K562 (cell line): ENCODE data around the gene LRRC26. TPM values are rescaled to one million over a fixed set of nuclear protein-coding genes. Genes with fewer than 3 reads are reported as not detected.
A peak's percentile ranks its signal among the peaks of the same experiment; 100 is the strongest.

Experiments used
- ARNT ChIP-seq, 2 experiments: fragments of 450-650 bp; IDR thresholded peaks; 2 replicates each; pipeline ENCODE4 v1.6.1; 2016; ENCODE audit warnings: mild to moderate bottlenecking in 1 of 2
- BHLHE40 ChIP-seq: IDR thresholded peaks from 2 replicates; pipeline ENCODE4 v1.6.1; 2011; ENCODE audit warnings: low read length, improper control_type of control experiment
- ESRRA ChIP-seq: fragments of 450-650 bp; IDR thresholded peaks from 2 replicates; pipeline ENCODE4 v1.6.1; 2014; ENCODE audit warnings: low read depth, mild to moderate bottlenecking, moderate library complexity, borderline replicate concordance
- GMEB1 ChIP-seq: fragments of 250-450 bp; sonication (Bioruptor Pico); IDR thresholded peaks from 2 replicates; pipeline ENCODE4 v1.4.0; 2020; ENCODE audit warnings: mild to moderate bottlenecking
- HMGN3 ChIP-seq: IDR thresholded peaks from 2 replicates; pipeline ENCODE4 v1.6.1; 2011; ENCODE audit warnings: borderline replicate concordance, low read depth, mild to moderate bottlenecking, mixed read lengths, low read length; ENCODE audit not compliant: insufficient read length; ENCODE audit errors: extremely low read depth
- MNT ChIP-seq, 2 experiments: fragments of 450-650 bp; conservative IDR thresholded peaks; 2 replicates each; pipeline ENCODE4 v1.6.1; 2017; ENCODE audit warnings: mild to moderate bottlenecking in 2 of 2, moderate library complexity in 2 of 2
- PURB ChIP-seq: sonication (generic); formaldehyde crosslinking; IDR thresholded peaks from 2 replicates; pipeline ENCODE4 v1.9.0; 2021; ENCODE audit warnings: low read depth, mild to moderate bottlenecking, missing genetic modification reagents
- RCOR1 ChIP-seq, 2 experiments: IDR thresholded peaks; 2 replicates each; pipeline ENCODE4 v1.6.1; 2012; ENCODE audit warnings: low read depth in 2 of 2, low read length in 2 of 2, borderline replicate concordance in 1 of 2, improper control_type of control experiment in 1 of 2
- SIN3B ChIP-seq: fragments of 450-650 bp; IDR thresholded peaks from 2 replicates; pipeline ENCODE4 v1.6.1; 2017; ENCODE audit warnings: low read depth, mild to moderate bottlenecking, moderate library complexity
- SMC3 ChIP-seq: conservative IDR thresholded peaks from 2 replicates; pipeline ENCODE4 v1.6.1; 2011; ENCODE audit warnings: low read depth, low read length, improper control_type of control experiment; ENCODE audit not compliant: insufficient read depth
- SNAPC5 ChIP-seq: fragments of 250-450 bp; sonication (Bioruptor Pico); IDR thresholded peaks from 2 replicates; pipeline ENCODE4 v1.8.0; 2021; ENCODE audit warnings: moderate library complexity, mild to moderate bottlenecking, inconsistent platforms
- TCF3 ChIP-seq: sonication (generic); formaldehyde crosslinking; IDR thresholded peaks from 2 replicates; pipeline ENCODE4 v1.4.0; 2020; ENCODE audit warnings: mild to moderate bottlenecking, missing genetic modification reagents
- ZNF318 ChIP-seq, 2 experiments: fragments of 450-650 bp; IDR thresholded peaks; 2 replicates each; pipeline ENCODE4 v1.6.1; 2016; ENCODE audit warnings: mild to moderate bottlenecking in 2 of 2, borderline replicate concordance in 1 of 2, low read depth in 1 of 2, moderate library complexity in 1 of 2
- ZNF668 ChIP-seq: fragments of 250-450 bp; sonication (Bioruptor Pico); IDR thresholded peaks from 2 replicates; pipeline ENCODE4 v1.8.0; 2022; ENCODE audit warnings: mild to moderate bottlenecking, inconsistent platforms
- polyA plus RNA-seq, 8 experiments: library from polyadenylated mRNA; depleted of rRNA in 4 of 8; stranded (reverse) in 5 of 8; unstranded in 3 of 8; fragments of >200 nt; fragmentation: Nextera tagmentation in 2 of 8; fragmentation: Illumina TruSeq in 1 of 8; extraction: Ambion mirVana in 2 of 8; extraction: Trizol in 1 of 8; gene quantifications; 2 replicates each; pipeline versions ENCODE4 v1.2.1 to v1.2.3, GENCODE V29; 2011 to 2014; ENCODE audit warnings: inconsistent platforms in 1 of 8, missing spikeins in 1 of 8
- total RNA-seq, 7 experiments: library from RNA; depleted of rRNA in 6 of 7; stranded (reverse); fragments of >200 nt in 6 of 7; fragmentation: Illumina TruSeq in 2 of 7; extraction: Trizol in 2 of 7; gene quantifications; 2 replicates each; pipeline versions ENCODE4 v1.2.1 to v1.2.3, GENCODE V29; 2011 to 2021; ENCODE audit warnings: low replicate concordance in 1 of 7

Gene LRRC26
- total and polyA plus RNA-seq, 9 of the 15 experiments (the other 6 are each of a cell fraction or from before 2014, with no cell fraction given): not detected

- TF ChIP-seq ZNF318 (IDR thresholded peaks at IDR 0.05; ENCODE audit: borderline replicate concordance in 1 of 2, low read depth in 1 of 2): no peak
- TF ChIP-seq TCF3 (CRISPR knock-in tag): no peak
- TF ChIP-seq RCOR1 (IDR thresholded peaks at IDR 0.05; ENCODE audit: borderline replicate concordance in 1 of 2, low read depth in 2 of 2, low read length in 2 of 2): no peak
- peak in 1 of 2 experiments; percentile 67; a peak in 1 of 4 replicates for TF ChIP-seq MNT (conservative IDR thresholded peaks at IDR 0.05)
- TF ChIP-seq SIN3B: peak; percentile 36; the same call in 1 of the 2 replicates
- peak; percentile 52 for TF ChIP-seq HMGN3
- peak; percentile 83 for TF ChIP-seq BHLHE40
- TF ChIP-seq ESRRA: 0 out of 2 replicates have a peak, but pooled peaks have one; percentile 18
- TF ChIP-seq PURB (CRISPR knock-in tag): no peak
- no peak for TF ChIP-seq ARNT (IDR thresholded peaks at IDR 0.05)
- no peak for TF ChIP-seq SMC3
- TF ChIP-seq SNAPC5 (CRISPR knock-in tag): no peak
- no peak for TF ChIP-seq GMEB1
- TF ChIP-seq ZNF668 (CRISPR knock-in tag): no peak
Observed at GRCh38 chr9:137217276-137218211, 47.7 kb upstream of the LRRC26 start (continued).
